KG1 (cell line): ENCODE measurements around the gene PRRT3.
"Not testable (repeated sequence)": the region's sequence is repeated elsewhere in the genome, so short reads cannot be mapped to it uniquely, and the experiment has no call there.

Source experiments
- DNase-seq: peaks from one replicate; lab custom pipeline; 2025; lab: John Stamatoyannopoulos, UW

PRRT3 gene

DNA sequence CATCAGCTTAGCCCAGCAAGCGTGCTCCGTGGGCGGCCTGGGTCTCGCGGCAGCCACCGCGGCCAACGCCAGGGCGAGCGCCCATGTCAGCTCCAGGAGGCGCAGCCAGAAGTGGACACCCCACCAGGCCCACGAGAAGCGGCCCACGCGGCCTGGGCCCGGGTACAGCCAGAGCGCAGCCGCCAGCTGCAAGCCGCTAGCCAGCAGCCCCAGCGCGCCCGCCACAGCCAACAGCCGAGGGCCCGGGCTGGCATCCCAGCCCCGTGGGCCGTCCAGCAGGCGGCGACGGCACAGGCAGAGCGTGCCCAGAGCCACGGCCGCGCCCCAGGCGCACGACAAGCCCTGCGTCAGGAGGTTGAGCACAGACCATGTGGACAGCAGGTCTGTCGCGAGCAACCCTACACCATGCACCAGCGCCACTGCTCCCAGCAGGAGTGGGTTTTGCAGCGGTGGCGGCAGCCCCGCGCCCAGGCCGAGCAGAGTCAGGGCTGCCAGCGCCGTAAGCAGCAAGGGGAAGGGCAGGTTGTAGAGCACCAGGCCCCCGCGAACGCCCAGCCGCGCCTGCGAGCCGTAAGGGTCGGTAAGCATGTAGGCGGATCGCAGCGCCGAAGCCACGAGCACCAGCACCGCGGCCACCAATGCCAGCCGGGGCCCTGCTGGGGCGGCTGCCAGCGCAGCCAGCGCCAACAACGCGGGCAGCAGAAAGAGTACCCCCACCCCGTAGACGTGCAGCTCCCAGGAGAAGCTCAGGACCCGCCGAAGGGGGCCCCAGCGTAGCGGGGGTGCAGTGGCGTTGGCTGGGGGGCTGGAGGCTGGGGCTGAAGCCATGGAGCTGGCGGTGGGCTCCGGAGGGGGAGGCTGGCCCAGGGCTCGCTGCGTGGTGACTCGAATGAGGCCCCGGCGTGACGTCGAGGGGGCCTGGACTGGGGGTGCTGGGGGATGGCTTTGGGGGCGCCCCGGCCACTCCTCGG, 4.9 kb downstream of the PRRT3 start:
- DNase-seq: no peak

DNA sequence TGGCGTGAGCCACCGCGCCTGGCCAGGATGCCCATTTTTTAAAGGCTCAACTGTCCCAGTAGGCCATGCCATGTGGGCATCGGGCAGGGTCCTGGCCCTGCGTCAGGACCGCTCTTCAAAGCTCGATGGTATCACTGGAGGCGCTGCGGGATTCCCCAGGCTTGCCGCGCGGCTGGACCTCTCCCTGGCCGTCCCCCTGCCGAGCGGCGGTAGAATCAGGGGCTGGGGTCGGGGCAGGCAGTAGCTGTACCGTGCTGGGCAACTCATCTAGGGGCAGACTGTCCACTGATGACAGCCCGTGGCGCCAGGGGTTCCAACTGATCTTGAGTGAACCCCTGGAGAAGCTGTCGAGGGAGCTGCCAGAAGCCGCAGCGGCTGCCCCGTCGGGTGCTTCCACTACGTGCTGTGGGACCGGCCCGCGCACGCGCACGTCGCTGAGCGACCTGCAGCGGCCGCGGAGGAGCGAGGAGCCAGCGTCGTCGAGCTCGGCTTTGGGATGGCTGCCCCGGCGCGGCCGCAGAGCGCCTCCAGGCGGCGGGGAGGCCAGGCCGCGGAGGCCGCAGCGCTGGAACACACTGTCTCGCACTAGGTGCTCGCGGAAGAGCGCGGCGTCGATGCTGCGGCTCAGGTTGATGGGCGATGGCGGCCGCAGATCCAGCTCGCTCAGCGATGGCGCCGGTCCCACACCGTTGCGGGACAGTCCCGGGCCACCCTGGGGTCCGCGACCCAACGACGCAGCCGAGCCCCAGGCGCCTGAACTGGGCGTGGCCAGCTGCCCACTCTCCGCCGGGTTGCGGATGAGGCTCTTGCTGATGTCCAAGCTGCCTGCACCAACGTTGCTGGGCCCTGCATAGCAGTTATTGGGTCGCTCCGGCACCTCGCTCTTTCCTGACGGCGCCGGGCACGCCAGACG, 5.8 kb downstream of the PRRT3 start:
- no peak for DNase-seq

DNA sequence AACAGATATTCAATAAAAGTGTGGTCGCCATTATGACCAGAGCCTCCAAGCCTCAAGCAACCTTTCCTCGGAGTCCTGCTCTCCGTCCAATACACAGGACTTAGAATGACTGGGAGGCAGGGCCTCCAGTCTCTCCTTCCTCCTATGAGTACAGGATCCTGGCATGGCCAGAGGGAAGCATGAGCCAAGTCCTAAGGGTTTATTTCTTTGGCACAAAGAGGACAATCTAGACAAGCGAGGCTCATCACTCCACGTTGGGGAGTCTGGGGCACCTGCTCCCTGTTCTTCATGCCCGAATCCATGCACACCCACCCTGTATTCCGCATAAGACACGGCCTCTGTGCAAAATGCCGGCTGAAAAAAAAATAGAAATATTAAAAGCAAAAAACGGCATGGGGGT, 6.8 kb downstream of the PRRT3 start:
- no peak for DNase-seq

DNA sequence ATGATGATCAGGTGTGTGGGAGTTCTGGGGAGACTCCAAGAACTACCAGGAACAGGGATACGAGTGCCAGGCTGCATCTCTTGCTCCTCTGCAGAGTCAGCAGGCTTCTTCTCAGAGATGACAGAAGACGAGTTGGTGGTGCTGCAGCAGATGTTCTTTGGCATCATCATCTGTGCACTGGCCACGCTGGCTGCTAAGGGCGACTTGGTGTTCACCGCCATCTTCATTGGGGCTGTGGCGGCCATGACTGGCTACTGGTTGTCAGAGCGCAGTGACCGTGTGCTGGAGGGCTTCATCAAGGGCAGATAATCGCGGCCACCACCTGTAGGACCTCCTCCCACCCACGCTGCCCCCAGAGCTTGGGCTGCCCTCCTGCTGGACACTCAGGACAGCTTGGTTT, 7.9 kb downstream of the PRRT3 start:
- no peak for DNase-seq

DNA sequence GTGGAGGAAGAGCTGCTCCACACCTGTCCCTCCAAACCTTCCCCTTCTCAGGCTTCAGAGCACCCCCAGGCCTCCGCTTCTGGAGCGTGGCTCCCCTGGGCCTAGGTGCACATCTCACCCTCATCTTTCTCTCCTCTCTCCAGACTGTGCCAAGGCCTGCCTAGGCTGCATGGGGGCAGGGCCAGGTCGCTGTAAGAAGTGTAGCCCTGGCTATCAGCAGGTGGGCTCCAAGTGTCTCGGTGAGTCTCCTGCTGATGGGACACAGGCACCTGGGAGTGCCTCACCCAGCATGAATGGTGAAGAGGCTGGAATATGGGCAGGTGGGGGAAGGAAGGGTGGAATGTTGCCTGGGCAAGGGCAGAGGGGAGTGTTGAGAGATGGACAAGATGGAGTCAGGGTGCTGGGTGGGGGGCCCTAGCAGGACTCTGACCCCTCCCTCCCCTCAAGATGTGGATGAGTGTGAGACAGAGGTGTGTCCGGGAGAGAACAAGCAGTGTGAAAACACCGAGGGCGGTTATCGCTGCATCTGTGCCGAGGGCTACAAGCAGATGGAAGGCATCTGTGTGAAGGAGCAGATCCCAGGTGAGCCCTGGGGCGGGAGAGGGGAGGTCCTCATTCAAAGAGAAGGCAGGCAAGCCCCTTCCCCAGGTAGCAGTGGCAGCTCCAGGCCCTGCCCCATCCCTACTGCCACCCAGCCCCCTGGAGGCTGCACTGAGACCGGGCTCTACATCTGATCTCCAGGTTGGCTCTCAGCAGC, 9.1 kb downstream of the PRRT3 start:
- DNase-seq: no peak

DNA sequence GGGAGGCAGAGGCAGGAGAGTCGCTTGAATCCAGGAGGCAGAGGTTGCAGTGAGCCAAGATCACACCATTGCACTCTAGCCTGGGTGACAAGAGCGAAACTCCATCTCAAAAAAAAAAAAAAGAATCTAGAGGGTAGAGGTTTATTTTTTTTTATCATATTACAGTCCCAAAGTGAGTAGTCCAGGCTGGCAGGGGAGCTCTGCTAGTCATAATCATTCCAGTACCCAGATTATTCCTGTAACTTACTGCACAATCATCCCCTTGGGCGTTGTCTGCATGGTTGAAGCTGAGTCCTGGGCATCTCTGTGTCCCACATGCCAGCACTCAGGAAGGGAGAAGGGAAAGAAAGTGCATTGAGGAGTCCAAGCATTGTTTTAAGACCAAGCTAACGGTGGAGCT, 10.0 kb downstream of the PRRT3 start:
- DNase-seq: no peak

DNA sequence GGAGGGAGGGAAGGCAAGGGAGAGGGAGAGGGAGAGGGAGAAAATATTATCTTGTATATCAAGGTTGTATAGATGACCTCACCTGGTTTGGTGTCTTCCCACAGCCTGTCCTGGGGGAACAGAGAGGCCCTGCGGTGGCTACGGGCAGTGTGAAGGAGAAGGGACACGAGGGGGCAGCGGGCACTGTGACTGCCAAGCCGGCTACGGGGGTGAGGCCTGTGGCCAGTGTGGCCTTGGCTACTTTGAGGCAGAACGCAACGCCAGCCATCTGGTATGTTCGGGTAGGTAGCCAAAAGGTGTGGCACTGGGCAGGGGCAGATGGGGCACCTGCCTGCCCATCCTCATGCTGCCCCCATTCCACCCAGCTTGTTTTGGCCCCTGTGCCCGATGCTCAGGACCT, 11.5 kb downstream of the PRRT3 start:
- no peak for DNase-seq

DNA sequence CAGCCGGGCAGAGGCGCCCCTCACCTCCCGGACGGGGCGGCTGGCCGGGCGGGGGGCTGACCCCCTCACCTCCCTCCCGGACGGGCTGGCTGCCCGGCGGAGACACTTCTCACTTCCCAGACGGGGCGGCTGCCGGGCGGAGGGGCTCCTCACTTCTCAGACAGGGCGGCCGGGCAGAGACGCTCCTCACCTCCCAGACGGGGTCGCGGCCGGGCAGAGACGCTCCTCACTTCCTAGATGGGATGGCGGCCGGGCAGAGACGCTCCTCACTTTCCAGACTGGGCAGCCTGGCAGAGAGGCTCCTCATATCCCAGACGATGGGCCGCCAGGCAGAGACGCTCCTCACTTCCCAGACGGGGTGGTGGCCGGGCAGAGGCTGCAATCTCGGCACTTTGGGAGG, 12.3 kb downstream of the PRRT3 start:
- not testable (repeated sequence) for DNase-seq

DNA sequence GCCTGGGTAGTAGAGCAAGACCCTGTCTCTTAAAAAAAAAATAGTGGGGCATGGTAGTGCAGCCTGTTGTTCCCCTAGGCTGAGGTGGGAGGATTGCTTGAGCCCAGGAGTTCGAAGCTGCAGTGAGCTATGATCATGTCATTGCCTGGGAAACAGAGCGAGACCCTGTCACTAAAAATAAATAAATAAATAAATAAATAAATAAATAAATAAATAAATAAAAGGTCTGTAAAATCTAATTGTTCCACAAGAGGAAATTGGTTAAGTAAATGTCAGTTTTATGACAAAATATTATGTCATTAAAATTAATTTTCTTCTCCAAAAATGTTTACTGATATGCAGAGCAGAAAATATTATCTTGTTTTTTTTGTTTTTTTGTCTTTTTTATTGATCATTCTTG, 13.2 kb downstream of the PRRT3 start:
- no peak for DNase-seq

DNA sequence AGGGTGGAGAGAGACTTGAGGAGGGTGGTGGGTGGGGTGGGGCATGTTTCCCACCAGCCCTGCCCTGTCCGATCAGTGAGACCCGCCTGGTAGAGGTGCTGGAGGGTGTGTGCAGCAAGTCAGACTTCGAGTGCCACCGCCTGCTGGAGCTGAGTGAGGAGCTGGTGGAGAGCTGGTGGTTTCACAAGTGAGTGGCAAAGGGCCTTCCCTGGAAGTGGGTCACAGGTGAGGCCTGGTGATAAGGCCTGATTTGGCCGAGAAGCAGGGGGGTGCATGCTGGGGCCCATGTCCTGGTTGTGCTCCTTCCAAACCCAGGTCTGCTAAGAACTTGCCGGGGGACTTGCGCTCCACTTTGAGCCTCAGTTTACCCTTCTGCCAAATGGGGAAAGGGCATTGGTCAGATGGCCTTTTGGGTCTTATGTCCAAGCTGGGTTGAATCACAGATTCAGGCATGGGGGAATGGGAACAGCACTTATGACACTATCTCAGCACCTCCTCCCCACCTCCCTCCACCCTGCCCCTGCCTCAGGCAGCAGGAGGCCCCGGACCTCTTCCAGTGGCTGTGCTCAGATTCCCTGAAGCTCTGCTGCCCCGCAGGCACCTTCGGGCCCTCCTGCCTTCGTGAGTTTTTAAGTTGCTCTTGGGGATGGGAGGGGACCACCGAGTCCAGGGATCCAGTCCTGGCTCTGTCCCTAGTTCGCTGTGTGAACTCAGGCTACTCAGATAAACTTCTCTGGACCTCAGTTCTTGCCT, 14.5 kb downstream of the PRRT3 start:
- no peak for DNase-seq

DNA sequence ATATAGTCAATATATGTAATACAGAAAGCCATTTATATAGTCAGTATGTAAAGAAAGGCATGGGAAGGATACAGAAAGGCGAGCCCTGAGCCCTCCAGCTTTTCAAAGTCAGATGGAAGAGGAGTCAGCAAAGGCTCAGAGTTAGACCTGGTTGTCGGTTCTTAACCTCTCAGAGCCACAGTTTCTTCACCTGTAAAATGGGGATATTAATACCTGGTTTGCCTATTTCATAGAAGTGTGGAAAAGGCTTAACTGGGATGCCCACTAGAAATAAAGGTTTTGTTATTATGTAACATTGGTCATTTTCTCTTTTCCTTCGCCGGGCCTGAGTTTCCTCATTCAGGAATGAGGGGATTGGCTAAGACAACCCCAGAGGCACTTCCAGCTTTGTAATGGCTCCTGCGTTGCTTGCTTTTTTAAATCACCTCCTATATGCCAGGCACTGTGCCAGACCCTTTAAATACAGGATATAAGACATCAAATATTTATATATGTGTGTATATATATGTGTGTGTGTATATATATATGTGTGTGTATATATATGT, 16.2 kb downstream of the PRRT3 start:
- DNase-seq: no peak

DNA sequence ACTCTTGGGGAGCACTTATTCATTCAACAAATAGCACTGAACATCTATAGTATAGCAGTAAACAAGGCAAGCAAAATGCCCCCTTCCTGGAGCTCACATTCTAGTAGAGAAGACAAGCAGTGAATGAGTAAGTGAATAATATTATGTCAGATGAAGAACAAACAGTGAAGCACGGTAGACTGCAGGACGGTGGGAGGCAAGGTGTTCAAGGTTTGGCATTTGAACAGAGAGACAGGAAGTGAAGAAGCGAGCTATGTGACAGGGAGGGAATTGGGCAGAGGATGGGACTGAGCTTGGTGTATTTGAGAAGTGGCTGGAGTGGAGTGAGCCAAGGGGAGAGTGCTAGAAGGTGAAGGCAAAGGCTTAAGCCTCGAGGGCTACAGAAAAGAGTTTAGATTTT, 17.2 kb downstream of the PRRT3 start:
- DNase-seq: no peak

DNA sequence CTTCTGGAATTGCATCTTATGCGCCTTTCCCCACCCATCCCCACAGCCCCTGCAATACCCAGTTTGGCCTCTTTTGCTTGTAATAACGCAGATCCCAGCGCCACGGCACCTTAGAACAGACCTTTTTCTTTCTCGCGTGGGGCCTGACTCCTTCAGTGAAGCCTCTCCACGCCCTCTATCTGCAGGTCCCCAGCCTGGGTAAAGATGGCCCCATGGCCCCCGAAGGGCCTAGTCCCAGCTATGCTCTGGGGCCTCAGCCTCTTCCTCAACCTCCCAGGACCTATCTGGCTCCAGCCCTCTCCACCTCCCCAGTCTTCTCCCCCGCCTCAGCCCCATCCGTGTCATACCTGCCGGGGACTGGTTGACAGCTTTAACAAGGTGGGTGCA, 18.0 kb downstream of the PRRT3 start:
- no peak for DNase-seq

DNA sequence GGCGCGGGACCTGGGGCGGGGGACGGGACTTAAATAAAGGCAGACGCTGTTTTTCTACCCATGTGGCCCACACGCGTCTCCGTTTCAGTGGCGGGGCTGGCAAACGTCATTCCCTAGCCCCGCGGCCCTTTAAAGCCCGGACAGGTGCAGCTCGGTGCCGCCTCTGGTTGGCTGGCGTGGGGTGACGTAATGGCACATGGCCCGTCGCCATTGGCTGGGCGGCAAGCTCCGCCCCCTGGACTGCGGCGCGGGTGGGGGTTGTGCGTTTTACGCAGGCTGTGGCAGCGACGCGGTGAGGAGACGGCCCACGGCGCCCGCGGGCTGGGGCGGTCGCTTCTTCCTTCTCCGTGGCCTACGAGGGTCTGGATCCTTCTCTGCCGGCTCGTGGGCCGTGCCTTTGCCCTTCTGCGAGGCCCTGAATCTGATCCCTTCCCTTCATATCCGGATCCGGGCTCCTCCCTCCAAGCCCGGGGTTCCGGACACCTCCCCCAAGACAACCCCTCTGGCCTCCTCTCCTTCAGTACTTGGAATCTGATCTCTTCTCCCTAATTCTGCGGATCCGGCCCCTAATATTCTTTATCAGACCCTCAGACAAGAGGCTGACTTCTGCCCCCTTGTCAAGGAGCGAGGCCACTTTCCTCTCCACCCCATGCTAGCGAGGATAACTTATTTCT, 18.5 kb downstream of the PRRT3 start, which contains the start of gene CRELD1:
CRELD1 (plus strand) TSS at position 274 of the 674 bp plus-strand sequence. CDS start 605 bp downstream, outside the sequence.
- DNase-seq: peak; percentile 94

DNA sequence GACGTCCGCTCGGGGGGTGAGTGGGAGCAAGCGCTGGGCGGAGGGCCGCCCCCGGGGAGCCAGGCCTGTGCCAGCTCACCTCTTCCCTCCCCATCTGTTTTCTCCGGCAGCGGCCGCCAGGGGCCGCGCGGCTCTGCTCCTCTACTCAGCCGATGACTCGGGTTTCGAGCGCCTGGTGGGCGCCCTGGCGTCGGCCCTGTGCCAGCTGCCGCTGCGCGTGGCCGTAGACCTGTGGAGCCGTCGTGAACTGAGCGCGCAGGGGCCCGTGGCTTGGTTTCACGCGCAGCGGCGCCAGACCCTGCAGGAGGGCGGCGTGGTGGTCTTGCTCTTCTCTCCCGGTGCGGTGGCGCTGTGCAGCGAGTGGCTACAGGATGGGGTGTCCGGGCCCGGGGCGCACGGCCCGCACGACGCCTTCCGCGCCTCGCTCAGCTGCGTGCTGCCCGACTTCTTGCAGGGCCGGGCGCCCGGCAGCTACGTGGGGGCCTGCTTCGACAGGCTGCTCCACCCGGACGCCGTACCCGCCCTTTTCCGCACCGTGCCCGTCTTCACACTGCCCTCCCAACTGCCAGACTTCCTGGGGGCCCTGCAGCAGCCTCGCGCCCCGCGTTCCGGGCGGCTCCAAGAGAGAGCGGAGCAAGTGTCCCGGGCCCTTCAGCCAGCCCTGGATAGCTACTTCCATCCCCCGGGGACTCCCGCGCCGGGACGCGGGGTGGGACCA, 19.2 kb downstream of the PRRT3 start:
- DNase-seq: peak; percentile 71

DNA sequence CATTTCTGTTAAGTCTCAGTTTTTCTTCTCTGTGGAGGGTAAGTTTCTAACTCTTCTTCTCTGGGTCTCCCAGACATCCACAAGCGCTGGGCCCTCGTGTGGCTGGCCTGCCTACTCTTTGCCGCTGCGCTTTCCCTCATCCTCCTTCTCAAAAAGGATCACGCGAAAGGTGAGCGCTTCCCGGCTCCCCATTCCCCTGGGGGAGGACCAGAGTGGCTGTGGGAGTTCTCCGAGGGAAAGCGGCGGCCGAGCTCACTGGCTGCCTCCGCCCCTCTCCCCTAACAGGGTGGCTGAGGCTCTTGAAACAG, 19.7 kb downstream of the PRRT3 start:
- no peak for DNase-seq

DNA sequence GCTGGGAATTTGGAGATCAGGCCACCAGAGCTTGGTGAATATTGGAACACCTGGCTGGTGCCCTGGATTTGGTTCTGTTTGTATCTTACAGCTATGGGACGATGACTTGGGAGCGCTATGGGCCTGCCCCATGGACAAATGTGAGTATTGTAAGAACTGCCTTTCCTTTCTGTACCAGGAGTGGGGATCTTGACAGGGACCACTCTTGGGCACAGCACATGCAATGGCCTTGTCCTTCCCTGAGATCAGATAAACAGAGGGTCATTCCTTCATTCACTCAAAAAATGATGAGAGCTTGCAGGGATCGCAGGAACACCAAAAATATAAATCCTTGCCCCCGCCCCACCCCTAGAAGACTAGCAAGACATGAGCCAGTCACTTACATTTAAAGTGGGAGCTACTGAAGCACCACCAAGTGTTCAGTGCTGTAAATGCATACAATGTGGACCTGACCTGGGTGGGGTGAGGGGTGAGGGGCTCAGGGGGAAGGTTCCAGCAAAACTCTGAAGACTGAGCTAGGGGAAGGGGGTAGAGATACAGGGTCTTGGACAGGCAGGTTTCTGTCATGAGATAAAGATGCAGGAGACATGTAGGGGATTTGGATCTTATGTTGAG, 21.3 kb downstream of the PRRT3 start:
- no peak for DNase-seq

DNA sequence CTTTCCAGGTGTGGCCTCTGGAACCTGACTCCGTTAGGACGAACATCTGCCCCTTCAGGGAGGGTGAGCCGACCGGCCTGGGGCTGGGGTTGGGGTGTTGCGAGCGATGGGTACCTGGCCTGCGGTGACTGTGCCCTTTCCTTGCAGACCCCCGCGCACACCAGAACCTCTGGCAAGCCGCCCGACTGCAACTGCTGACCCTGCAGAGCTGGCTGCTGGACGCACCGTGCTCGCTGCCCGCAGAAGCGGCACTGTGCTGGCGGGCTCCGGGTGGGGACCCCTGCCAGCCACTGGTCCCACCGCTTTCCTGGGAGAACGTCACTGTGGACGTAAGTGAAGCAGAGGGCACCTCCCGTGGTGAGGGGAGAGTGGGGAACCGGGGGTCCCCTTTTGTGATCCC, 24.1 kb downstream of the PRRT3 start:
- DNase-seq: no peak

DNA sequence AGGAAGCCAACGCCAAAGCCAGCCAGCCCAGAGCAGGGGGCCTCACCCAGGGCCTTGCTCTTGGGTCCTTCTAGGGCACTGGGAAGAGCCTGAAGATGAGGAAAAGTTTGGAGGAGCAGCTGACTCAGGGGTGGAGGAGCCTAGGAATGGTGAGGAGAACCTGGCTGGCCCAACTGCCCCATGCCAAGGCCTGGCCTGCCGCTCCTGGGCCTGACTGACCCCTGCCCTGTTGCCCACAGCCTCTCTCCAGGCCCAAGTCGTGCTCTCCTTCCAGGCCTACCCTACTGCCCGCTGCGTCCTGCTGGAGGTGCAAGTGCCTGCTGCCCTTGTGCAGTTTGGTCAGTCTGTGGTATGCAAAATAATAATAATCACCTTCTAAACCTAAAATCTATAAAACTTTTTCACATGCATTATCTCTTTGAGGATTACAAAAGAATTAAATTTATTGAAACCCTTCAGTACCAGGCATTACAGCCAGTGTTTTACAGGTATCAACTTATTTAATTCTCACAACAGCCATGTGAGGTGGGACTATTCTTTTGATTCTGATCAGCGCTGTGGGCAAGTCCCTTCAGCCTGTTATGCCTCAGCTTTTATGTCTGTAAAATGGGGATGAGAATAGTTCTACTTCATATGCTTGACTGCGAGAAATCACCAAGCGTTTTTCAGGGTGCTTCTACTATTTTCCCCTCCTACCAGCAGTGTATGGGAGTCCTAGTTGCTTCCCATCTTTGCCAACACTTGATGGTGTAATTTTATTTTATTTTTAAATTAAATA, 33.8 kb downstream of the PRRT3 start:
- DNase-seq: no peak
